Measurements from ENCODE around the gene PRPF19. TPM values are rescaled to one million over a fixed set of nuclear protein-coding genes. Genes with fewer than 3 reads are reported as not detected.

Gene PRPF19
- total RNA-seq, 2 experiments from 2014 or later = 120 to 153 TPM

- TF ChIP-seq CTCF (conservative IDR thresholded peaks at IDR 0.05; ENCODE audit: low read length) (no peak), EZH2phosphoT487 (IDR thresholded peaks at IDR 0.05; ENCODE audit: borderline replicate concordance, low read depth, low read length) (no peak)
- intact Hi-C loops (cut with micrococcal nuclease; ENCODE audit: unreplicated experiment) = no loop called here
- ChIA-PET POLR2A (interaction anchor here (0.8 kb wide), 1 partner anchor 11 kb away, joined by 3 read pairs; no protein-coding TSS in a partner anchor), CTCF (ENCODE audit: unreplicated experiment) (no interaction called here)
- no peaks in the 10 kb centered on the region for H4K20me1 ChIP-seq (ENCODE audit: insufficient read depth, low read length)
- H2AFZ ChIP-seq (ENCODE audit: low read length) = no peak overlapping the region
- peaks cover 34% of the 10 kb centered on the region for H3K36me3 ChIP-seq (ENCODE audit: insufficient read depth, low read length)
- H3K4me3 ChIP-seq (ENCODE audit: low read depth, low read length, poor library complexity, severe bottlenecking) = no peak overlapping the region
- H3K9me2 ChIP-seq (ENCODE audit: insufficient read depth, low read length) = no peaks in the 10 kb centered on the region
- H3K4me1 ChIP-seq (ENCODE audit: insufficient read depth, low read length, poor library complexity, severe bottlenecking) = no peaks in the 10 kb centered on the region
- no peak for DNase-seq (ENCODE audit: low spot score)
- H3K9me3 ChIP-seq (ENCODE audit: low read length) = no peaks in the 10 kb centered on the region
- H3K27ac ChIP-seq (ENCODE audit: low read depth, low read length, poor library complexity, severe bottlenecking) = no peak overlapping the region
- no TSS peak for BruUV-seq (replicated peaks)
- H3K79me2 ChIP-seq (ENCODE audit: insufficient read depth, low read depth, low read length) = no peaks in the 10 kb centered on the region
- no peak overlapping the region for H3K4me2 ChIP-seq (ENCODE audit: low read length)
Observed at GRCh38 chr11:60879971-60880588, 26.3 kb downstream of the PRPF19 start.

DNA sequence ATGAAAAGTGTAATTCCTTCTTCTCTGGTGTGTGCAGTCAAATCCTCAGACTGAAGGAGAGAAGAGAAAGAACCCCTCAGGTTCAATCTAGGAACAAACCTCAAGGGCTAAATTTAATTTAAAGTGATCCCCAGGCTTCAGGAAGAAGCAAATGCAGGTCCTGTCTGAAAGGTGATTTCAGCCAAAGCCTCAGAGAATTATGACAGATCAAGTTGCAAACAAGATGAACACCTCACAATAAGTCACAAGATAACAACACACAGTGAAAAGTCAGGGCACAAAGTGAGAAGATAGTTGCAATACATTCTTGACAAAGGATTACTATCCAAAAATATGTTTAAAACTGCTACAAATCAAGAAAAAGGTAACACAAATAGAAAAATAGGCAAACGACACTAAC, 27.3 kb downstream of the PRPF19 start:
- no TSS peak for BruUV-seq (replicated peaks)
- no peaks in the 10 kb centered on the region for H3K79me2 ChIP-seq (ENCODE audit: insufficient read depth, low read depth, low read length)
- H3K9me2 ChIP-seq (ENCODE audit: insufficient read depth, low read length) = no peaks in the 10 kb centered on the region
- peaks cover 34% of the 10 kb centered on the region for H3K36me3 ChIP-seq (ENCODE audit: insufficient read depth, low read length)
- ChIA-PET CTCF (ENCODE audit: unreplicated experiment) (no interaction called here), POLR2A (no interaction called here)
- intact Hi-C loops (cut with micrococcal nuclease; ENCODE audit: unreplicated experiment) = no loop called here
- H3K4me3 ChIP-seq (ENCODE audit: low read depth, low read length, poor library complexity, severe bottlenecking) = no peak overlapping the region
- no peak for DNase-seq (ENCODE audit: low spot score)
- no peak for TF ChIP-seq CTCF (conservative IDR thresholded peaks at IDR 0.05; ENCODE audit: low read length)
- TF ChIP-seq EZH2phosphoT487 (IDR thresholded peaks at IDR 0.05; ENCODE audit: borderline replicate concordance, low read depth, low read length) = no peak
- H3K27ac ChIP-seq (ENCODE audit: low read depth, low read length, poor library complexity, severe bottlenecking) = no peak overlapping the region
- H4K20me1 ChIP-seq (ENCODE audit: insufficient read depth, low read length) = no peaks in the 10 kb centered on the region
- H3K9me3 ChIP-seq (ENCODE audit: low read length) = no peaks in the 10 kb centered on the region
- H3K4me2 ChIP-seq (ENCODE audit: low read length) = no peak overlapping the region
- H2AFZ ChIP-seq (ENCODE audit: low read length) = no peak overlapping the region
- H3K4me1 ChIP-seq (ENCODE audit: insufficient read depth, low read length, poor library complexity, severe bottlenecking) = no peaks in the 10 kb centered on the region

GRCh38 chr11:60878245-60879101, 27.9 kb downstream of the PRPF19 start:
- Histone ChIP-seq H4K20me1 (ENCODE audit: insufficient read depth, low read length) (no peaks in the 10 kb centered on the region), H3K9me2 (ENCODE audit: insufficient read depth, low read length) (no peaks in the 10 kb centered on the region), H3K4me1 (ENCODE audit: insufficient read depth, low read length, poor library complexity, severe bottlenecking) (no peaks in the 10 kb centered on the region), H3K4me3 (ENCODE audit: low read depth, low read length, poor library complexity, severe bottlenecking) (no peak overlapping the region), H3K4me2 (ENCODE audit: low read length) (no peak overlapping the region), H3K9me3 (ENCODE audit: low read length) (no peaks in the 10 kb centered on the region), H3K79me2 (ENCODE audit: insufficient read depth, low read depth, low read length) (no peaks in the 10 kb centered on the region), H3K27ac (ENCODE audit: low read depth, low read length, poor library complexity, severe bottlenecking) (no peak overlapping the region), H2AFZ (ENCODE audit: low read length) (no peak overlapping the region), H3K36me3 (ENCODE audit: insufficient read depth, low read length) (peaks cover 34% of the 10 kb centered on the region)
- POLR2A ChIA-PET = interaction anchor here (1.2 kb wide), 1 partner anchor 10 kb away, joined by 3 read pairs; no protein-coding TSS in a partner anchor
- DNase-seq (ENCODE audit: low spot score) = no peak
- intact Hi-C loops (cut with micrococcal nuclease; ENCODE audit: unreplicated experiment) = no loop called here
- CTCF ChIA-PET (ENCODE audit: unreplicated experiment) = no interaction called here
- no peak for TF ChIP-seq CTCF (conservative IDR thresholded peaks at IDR 0.05; ENCODE audit: low read length)
- TF ChIP-seq EZH2phosphoT487 (IDR thresholded peaks at IDR 0.05; ENCODE audit: borderline replicate concordance, low read depth, low read length) = no peak
- no TSS peak for BruUV-seq (replicated peaks)

Data from OCI-LY7 (cell line).